HAP-1 (cell line): ENCODE results near the gene EFCC1.
"Not testable (repeated sequence)": the region's sequence is repeated elsewhere in the genome, so short reads cannot be mapped to it uniquely, and the experiment has no call there.

Experiments
- DNase-seq, 2 experiments: peaks; one replicate each; pipeline ENCODE4 v3.0.0-alpha.2; 2016 to 2020; ENCODE audit warnings: low spot score in 2 of 2
- H3K27me3 ChIP-seq: fragments of 250-450 bp; sonication (Bioruptor Pico); 2 replicates; pipeline ENCODE4 v1.5.1; 2020; ENCODE audit warnings: low read depth, mild to moderate bottlenecking, moderate library complexity
- H3K36me3 ChIP-seq: fragments of 250-450 bp; sonication (Bioruptor Pico); replicated peaks from 2 replicates; pipeline ENCODE4 v1.5.1; 2020; ENCODE audit warnings: mild to moderate bottlenecking
- H3K4me1 ChIP-seq: fragments of 250-450 bp; sonication (Bioruptor Pico); 2 replicates; pipeline ENCODE4 v1.5.1; 2020; ENCODE audit warnings: mild to moderate bottlenecking
- H3K4me3 ChIP-seq: fragments of 250-450 bp; sonication (Bioruptor Pico); 2 replicates; pipeline ENCODE4 v1.5.1; 2020; ENCODE audit warnings: mild to moderate bottlenecking, moderate library complexity
- H3K9me3 ChIP-seq: fragments of 250-450 bp; sonication (Bioruptor Pico); 2 replicates; pipeline ENCODE4 v1.5.1; 2020; ENCODE audit warnings: mild to moderate bottlenecking, moderate library complexity
- in situ Hi-C: fragments of 300-500 bp; cut with MboI; formaldehyde crosslinking; loops from 3 replicates; pipeline ENCODE4 v1.14.3; 2020; ENCODE audit warnings: low sequenced_read_pairs, inconsistent platforms, mixed read lengths

EFCC1 gene

DNA sequence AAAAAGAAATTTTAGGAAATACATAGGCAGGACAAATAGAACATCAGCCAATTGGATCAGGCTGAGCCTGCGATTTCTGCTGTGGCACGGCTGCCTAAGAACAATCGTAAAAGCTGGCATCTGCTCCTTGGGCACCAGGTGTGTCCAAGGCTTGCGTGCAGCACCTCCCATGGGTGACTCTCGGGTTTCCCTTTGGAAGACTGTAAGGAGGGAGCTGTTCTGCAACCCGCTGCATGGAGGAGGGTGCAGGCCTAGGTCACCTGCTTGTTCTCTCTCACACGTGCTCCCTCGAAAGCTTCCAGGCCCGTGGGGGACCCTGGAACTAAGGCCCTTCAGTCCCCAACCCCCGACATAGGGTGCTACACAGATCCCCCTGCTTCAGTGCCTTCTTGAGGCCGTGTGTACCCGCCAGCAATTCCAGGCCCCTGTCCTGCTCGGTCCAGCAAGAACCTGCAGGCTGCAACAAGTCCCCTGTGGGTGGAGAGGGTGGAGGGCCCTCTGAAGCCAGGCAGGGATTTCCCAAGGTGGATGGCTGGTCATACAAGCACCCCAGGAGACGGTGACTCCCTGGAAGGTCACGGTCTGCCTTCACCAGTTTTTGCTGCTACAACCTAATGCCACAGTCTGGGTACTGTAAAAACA lies 62.9 kb downstream of the EFCC1 start:
- Histone ChIP-seq H3K4me1 (no peaks in the 10 kb centered on the region), H3K27me3 (no peaks in the 10 kb centered on the region), H3K36me3 (no peaks in the 10 kb centered on the region), H3K9me3 (no peaks in the 10 kb centered on the region), H3K4me3 (no peak overlapping the region)
- DNase-seq, result no peak
- in situ Hi-C loops, result no loop called here

DNA sequence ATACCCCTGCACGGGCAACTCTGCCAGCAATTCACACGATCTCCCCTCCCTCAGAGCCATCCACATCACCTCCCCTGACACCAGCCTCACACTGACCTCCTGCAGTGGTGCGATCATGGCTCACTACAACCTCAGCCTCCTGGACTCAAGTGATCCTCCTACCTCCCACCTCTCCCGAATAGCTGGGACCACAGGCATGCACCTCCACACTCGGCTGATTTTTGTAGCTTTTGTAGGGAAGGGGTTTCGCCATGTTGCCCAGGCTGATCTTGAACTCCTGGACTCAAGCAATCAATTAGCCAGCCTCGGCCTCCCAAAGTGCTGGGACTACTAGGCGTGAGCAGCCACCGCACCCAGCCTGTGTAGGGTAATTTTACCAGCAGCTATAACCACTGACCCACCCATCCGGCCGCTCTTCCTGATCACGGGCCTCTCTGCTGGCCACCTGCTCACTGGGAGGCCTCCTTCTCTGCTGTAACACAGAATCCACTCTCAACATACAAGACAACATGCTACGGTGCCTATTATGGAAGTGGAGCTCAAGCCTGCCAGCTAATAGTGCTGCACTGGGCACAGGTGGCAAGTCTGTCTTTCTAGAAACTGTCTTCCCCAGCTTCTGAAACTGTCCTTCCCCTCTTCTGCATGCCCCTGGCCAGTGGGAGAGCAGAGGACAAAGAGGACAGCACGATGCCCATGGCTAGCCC lies 64.1 kb downstream of the EFCC1 start:
- Histone ChIP-seq H3K27me3 (no peaks in the 10 kb centered on the region), H3K36me3 (no peaks in the 10 kb centered on the region), H3K9me3 (no peaks in the 10 kb centered on the region), H3K4me3 (no peak overlapping the region), H3K4me1 (no peaks in the 10 kb centered on the region)
- in situ Hi-C loops, result no loop called here
- DNase-seq, result no peak

DNA sequence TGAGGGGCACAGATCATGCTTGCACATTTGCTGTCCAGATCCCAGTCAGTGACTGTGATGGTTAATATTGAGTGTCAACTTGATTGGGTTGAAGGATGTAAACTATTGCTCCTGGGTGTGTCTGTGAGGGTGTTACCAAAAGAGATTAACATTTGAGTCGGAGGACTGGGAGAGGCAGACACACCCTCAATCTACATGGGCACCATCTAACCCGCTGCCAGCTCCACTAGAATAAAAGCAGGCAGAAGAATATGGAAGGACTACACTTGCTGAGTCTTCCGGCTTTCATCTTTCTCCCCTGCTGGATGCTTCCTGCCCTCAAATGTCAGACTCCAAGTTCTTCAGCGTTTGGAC lies 64.6 kb downstream of the EFCC1 start:
- in situ Hi-C loops, result no loop called here
- H3K27me3 ChIP-seq, result no peaks in the 10 kb centered on the region
- no peak overlapping the region for H3K4me3 ChIP-seq
- no peak for DNase-seq
- no peaks in the 10 kb centered on the region for H3K9me3 ChIP-seq
- H3K4me1 ChIP-seq, result no peaks in the 10 kb centered on the region
- H3K36me3 ChIP-seq, result no peaks in the 10 kb centered on the region

DNA sequence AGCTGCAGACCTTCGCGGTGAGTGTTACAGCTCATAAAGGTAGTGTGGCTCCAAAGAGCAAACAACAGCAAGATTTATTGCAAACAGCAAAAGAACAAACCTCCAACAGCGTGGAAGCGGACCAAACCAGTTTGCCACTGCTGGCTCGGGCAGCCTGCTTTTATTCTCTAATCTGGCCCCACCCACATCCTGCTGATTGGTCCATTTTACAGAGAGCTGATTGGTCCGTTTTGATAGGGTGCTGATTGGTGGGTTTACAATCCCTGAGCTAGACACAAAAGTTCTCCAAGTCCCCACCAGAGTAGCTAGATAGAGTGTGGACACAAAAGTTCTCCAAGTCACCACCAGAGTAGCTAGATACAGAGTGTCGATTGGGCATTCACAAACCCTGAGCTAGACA lies 66.6 kb downstream of the EFCC1 start:
- H3K4me3 ChIP-seq, DNase-seq, H3K27me3 ChIP-seq, H3K4me1 ChIP-seq, H3K9me3 ChIP-seq, H3K36me3 ChIP-seq, in situ Hi-C loops: not testable (repeated sequence)

DNA sequence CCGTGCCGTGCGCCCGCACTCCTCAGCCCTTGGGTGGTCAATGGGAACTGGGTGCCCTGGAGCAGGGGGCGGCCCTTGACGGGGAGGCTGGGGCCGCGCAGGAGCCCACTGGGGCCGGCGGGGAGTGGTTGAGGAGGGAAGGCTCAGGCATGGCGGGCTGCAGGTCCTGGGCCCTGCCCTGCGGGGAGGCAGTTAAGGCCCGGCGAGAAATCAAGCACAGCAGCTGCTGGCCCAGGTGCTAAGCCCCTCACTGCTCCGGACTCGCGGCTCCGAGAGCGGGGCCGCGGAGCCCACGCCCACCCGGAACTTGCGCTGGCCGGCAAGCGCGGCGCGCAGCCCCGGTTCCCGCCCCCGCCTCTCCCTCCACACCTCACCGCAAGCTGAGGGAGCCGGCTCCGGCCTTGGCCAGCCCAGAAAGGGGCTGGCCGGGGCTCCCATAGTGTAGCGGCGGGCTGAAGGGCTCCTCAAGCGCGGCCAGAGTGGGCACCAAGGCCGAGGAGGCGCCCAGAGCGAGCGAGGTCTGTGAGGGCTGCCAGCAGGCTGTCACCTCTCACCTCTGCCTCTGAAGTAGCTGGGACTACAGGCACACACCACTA lies 67.3 kb downstream of the EFCC1 start:
- Histone ChIP-seq H3K4me1 (no peaks in the 10 kb centered on the region), H3K27me3 (no peaks in the 10 kb centered on the region), H3K9me3 (no peaks in the 10 kb centered on the region), H3K36me3 (no peaks in the 10 kb centered on the region), H3K4me3 (no peak overlapping the region)
- in situ Hi-C loops, result no loop called here
- no peak for DNase-seq

DNA sequence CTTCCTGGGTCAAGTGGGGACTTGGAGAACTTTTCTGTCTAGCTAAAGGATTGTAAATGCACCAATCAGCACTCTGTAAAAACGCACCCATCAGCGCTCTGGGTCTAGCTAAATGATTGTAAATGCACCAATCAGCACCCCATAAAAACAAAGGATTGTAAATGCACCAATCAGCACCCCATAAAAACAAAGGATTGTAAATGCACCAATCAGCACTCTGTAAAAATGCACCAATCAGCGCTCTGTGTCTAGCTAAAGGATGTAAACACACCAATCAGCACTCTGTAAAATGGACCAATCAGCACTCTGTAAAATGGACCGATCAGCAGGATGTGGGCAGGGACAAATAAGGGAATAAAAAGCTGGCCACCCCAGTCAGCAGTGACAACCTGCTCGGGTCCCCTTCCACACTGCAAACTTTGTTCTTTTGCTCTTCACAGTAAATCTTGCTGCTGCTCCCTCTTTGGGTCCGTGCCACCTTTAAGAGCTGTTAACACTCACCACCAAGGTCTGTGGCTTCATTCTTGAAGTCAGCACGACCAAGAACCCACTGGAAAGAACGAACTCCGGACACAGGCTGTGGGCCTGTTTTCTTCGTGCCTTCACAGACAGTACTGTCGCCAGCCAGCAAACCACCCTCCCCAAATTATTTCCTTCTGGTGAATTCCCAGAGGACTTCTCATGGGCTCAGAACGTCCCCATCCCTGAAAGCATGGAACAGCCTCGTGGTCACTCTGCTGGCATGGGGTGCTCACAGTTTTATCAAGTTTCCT lies 68.4 kb downstream of the EFCC1 start:
- H3K4me1 ChIP-seq, in situ Hi-C loops, H3K36me3 ChIP-seq, H3K9me3 ChIP-seq, H3K27me3 ChIP-seq, DNase-seq, H3K4me3 ChIP-seq: not testable (repeated sequence)

DNA sequence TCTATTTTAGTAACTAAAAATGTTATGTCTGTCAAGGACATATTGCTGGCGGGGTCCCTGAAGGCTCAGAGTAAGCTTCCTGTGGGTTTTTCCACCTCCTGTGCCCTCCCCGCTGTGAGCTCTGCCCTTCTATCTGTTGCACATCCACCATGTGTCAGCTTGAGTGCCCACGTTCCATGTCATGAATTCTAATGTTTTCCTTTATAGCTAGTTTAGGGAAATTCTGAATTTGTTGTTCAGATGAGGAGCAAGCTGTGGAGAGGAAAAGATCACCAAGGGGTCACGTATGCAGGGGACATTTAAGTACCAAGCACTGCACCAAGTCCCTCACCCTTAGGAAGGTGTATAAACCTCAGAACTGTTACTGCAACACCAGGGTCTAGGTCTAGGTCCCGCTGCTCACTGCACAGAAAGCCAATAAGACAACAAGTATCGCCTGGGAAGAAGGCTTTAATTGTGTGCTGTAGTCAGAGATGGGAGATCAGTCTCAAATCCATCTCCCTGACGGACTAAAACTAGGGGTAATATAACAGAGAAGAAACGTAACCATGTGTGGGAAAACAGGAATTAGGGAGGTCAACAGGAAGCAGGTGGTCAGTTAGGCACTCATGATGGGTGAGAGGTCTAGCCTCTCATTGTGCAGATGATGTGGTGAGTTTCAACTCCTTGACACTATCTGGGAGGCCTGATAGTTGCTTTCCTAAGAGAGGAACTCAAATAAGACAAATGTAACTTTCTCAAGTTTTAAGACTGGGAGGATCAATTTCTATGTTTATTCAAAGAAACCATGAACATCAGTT lies 69.2 kb downstream of the EFCC1 start:
- H3K4me3 ChIP-seq, result no peak overlapping the region
- H3K27me3 ChIP-seq, result no peaks in the 10 kb centered on the region
- no peaks in the 10 kb centered on the region for H3K9me3 ChIP-seq
- H3K36me3 ChIP-seq, result no peaks in the 10 kb centered on the region
- no peaks in the 10 kb centered on the region for H3K4me1 ChIP-seq
- no peak for DNase-seq
- in situ Hi-C loops, result no loop called here

DNA sequence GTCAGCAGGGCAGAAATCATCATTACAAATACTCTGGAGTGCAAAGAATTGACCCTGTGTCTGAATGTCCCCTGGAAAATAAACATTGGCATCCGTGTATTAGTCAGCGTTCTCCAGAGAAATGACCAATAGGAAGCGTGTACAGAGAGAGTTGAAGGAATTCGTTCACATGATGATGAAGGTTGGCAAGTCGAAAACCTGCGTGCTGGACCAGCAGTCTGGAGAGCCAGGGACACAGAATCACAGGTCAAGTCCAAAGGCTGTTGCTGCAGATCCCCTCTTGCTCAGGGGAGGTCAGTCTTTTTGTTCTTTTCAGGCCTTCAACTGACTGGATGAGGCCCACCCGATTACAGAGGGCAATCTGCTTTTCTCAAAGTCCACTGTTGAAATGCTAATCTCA lies 76.1 kb downstream of the EFCC1 start:
- no peaks in the 10 kb centered on the region for H3K36me3 ChIP-seq
- H3K4me1 ChIP-seq, result no peaks in the 10 kb centered on the region
- no peaks in the 10 kb centered on the region for H3K27me3 ChIP-seq
- H3K9me3 ChIP-seq, result no peaks in the 10 kb centered on the region
- H3K4me3 ChIP-seq, result no peak overlapping the region
- no peak for DNase-seq
- in situ Hi-C loops, result no loop called here

DNA sequence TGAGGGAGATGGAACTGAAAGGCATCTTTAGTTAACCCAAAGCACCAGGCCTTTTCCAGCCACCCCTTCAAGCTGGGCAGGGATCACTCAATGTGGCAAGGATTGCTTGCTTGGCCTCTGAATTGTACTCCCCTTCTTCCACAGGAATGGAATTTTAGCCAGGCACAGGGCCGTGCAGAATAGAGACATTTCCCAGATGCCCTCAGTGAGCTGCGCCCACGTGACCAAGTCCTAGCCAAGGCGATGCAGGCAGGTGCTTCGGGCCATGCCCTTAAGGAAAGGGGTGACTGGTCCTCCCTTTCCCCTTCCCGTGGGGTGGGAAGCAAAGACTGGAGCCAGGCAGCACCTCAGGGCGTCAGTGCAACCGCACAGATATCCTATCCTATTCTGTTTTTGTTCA lies 77.4 kb downstream of the EFCC1 start:
- H3K4me1 ChIP-seq, result no peaks in the 10 kb centered on the region
- in situ Hi-C loops, result no loop called here
- no peaks in the 10 kb centered on the region for H3K9me3 ChIP-seq
- DNase-seq, result no peak
- no peak overlapping the region for H3K4me3 ChIP-seq
- no peaks in the 10 kb centered on the region for H3K36me3 ChIP-seq
- H3K27me3 ChIP-seq, result no peaks in the 10 kb centered on the region

DNA sequence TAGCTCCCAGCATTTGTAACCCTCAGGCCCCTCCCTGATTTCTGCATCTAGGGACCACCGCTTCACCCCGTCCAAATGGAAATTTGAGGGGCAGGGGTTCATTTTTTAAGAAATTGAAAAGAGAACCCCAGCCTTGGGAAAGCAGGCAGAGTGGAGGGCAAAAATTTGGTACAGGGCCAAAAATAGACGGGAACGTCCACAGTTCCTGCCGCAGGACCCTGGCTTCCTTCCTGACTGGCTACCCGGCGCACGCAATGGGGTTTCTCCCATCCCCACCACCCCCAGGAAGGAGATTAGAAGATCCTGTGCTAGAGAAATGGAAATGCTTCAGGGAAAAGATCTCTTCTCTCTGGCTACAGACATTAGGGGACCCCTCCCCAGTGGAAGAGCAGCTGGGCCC lies 80.4 kb downstream of the EFCC1 start:
- no peak for DNase-seq
- no peaks in the 10 kb centered on the region for H3K9me3 ChIP-seq
- no peak overlapping the region for H3K4me3 ChIP-seq
- in situ Hi-C loops, result no loop called here
- H3K4me1 ChIP-seq, result no peaks in the 10 kb centered on the region
- H3K36me3 ChIP-seq, result no peaks in the 10 kb centered on the region
- no peaks in the 10 kb centered on the region for H3K27me3 ChIP-seq

DNA sequence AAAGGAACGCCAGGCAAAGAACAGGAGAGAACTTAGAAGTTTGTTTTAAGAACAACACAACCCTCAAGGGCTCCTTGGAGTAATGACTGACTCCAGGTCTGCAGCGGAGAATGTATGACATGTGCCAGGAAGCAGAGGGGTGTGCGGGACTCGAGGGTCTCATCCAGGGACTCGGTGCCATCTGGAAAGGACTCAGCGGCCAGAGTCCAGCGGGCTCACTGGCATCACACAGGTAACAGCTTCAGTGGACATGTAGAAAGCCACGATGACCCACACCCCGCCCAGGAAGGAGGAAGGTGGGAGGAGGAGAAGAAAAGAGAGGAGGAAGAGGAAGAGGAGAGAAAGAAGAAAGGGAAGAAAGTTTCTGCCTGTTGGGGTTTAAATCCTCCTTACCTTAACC lies 80.9 kb downstream of the EFCC1 start:
- H3K9me3 ChIP-seq, result no peaks in the 10 kb centered on the region
- H3K4me1 ChIP-seq, result no peaks in the 10 kb centered on the region
- no peak overlapping the region for H3K4me3 ChIP-seq
- H3K27me3 ChIP-seq, result no peaks in the 10 kb centered on the region
- no peak for DNase-seq
- in situ Hi-C loops, result no loop called here
- H3K36me3 ChIP-seq, result no peaks in the 10 kb centered on the region

DNA sequence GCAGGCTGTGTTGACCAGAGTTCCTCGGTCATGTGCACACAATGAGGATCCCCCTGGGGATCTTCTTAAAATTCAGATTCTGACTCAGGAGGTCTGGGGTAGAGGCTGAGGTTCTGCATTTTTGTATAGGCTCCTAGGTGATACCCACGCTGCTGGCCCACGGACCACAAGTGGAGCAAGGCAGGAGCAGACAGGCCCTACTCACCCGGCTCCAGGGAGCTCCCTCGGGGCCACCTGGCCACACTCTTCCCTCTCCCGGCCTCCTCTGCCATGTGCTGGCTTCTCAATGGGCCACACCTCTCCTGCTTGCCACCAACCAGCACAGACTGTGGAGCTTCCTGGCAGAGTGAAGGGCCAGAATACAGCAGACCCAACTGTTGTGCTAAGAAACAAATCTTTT lies 83.4 kb downstream of the EFCC1 start:
- no peak overlapping the region for H3K4me3 ChIP-seq
- in situ Hi-C loops, result no loop called here

DNA sequence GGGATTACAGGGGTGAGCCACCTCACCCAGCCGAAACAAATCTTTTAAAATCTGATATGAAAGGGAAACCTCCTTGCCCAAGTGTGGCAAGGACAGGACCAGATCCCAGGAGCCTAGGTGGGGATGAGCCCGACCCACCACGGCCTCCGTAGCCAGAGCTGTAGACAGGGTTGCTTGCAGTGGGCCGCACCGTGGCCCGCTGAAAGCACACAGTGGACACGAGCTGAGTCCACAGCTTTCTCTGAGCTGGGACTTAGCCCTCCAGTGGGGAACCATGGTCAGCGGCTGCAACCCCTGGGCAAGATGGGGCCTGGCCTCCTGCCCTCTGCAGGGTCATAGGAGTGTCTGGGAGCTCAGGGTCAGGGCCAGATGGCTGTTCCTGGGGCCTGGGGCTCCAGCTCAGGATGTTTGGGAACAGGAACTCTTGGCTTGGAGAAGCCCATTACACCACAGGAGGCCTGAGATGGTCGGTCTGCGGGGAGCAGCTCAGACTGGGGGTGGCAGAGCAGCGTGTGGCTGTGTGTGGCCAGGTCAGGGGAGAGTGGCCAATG lies 84.1 kb downstream of the EFCC1 start:
- Histone ChIP-seq H3K4me1 (no peaks in the 10 kb centered on the region), H3K27me3 (no peaks in the 10 kb centered on the region)
- in situ Hi-C loops, result no loop called here

More for the DNA sequence above, 83.4 kb downstream of the EFCC1 start:
- no peaks in the 10 kb centered on the region for H3K36me3 ChIP-seq
- no peaks in the 10 kb centered on the region for H3K9me3 ChIP-seq
- no peaks in the 10 kb centered on the region for H3K4me1 ChIP-seq
- no peaks in the 10 kb centered on the region for H3K27me3 ChIP-seq
- DNase-seq, result no peak

More for the DNA sequence above, 84.1 kb downstream of the EFCC1 start:
- Histone ChIP-seq H3K36me3 (no peaks in the 10 kb centered on the region), H3K9me3 (no peaks in the 10 kb centered on the region), H3K4me3 (no peak overlapping the region)
- no peak for DNase-seq
